ENCODE data around the gene TRAPPC12.
"Not testable (repeated sequence)": the region's sequence is repeated elsewhere in the genome, so short reads cannot be mapped to it uniquely, and the experiment has no call there.

The TRAPPC12 gene

GRCh38 chr2:3379647-3380534 lies at the start of gene TRAPPC12:
Gene TRAPPC12, plus strand, starts transcription at chr2:3379694. Its CDS starts 7,930 bp downstream, at chr2:3387624.
- peak; percentile 72 to 86 for DNase-seq

GRCh38 chr2:3332133-3332532 lies 47.4 kb upstream of the TRAPPC12 start:
- no peak for DNase-seq

- no peak for DNase-seq
Observed at GRCh38 chr2:3334392-3335345, 44.8 kb upstream of the TRAPPC12 start.

GRCh38 chr2:3336844-3337243 lies 42.6 kb upstream of the TRAPPC12 start:
- no peak for DNase-seq

GRCh38 chr2:3338340-3338739 lies 41.2 kb upstream of the TRAPPC12 start:
- DNase-seq: no peak

- DNase-seq: no peak
Observed at GRCh38 chr2:3340144-3340543, 39.4 kb upstream of the TRAPPC12 start.

GRCh38 chr2:3341336-3341735 lies 38.2 kb upstream of the TRAPPC12 start:
- no peak for DNase-seq

GRCh38 chr2:3342324-3342723 lies 37.2 kb upstream of the TRAPPC12 start:
- DNase-seq: no peak

GRCh38 chr2:3343012-3343411 lies 36.5 kb upstream of the TRAPPC12 start:
- DNase-seq: no peak

- DNase-seq: no peak
Observed at GRCh38 chr2:3344897-3345296, 34.6 kb upstream of the TRAPPC12 start.

- no peak for DNase-seq
Observed at GRCh38 chr2:3345621-3346020, 33.9 kb upstream of the TRAPPC12 start.

- peak in 1 of 2 donors; percentile 42 for DNase-seq
Observed at GRCh38 chr2:3348767-3349166, 30.7 kb upstream of the TRAPPC12 start.

GRCh38 chr2:3349211-3349693 lies 30.2 kb upstream of the TRAPPC12 start:
- DNase-seq: peak; percentile 44 to 53

GRCh38 chr2:3354986-3355385 lies 24.5 kb upstream of the TRAPPC12 start:
- DNase-seq: no peak

GRCh38 chr2:3355951-3356569 lies 23.4 kb upstream of the TRAPPC12 start:
- DNase-seq: no peak

GRCh38 chr2:3356799-3357198 lies 22.7 kb upstream of the TRAPPC12 start:
- DNase-seq: no peak

- not testable (repeated sequence) for DNase-seq
Observed at GRCh38 chr2:3357446-3357845, 22.0 kb upstream of the TRAPPC12 start.

- no peak for DNase-seq
Observed at GRCh38 chr2:3357926-3358325, 21.6 kb upstream of the TRAPPC12 start.

- no peak for DNase-seq
Observed at GRCh38 chr2:3361518-3362389, 17.7 kb upstream of the TRAPPC12 start.

GRCh38 chr2:3365219-3365618 lies 14.3 kb upstream of the TRAPPC12 start:
- no peak for DNase-seq

GRCh38 chr2:3368261-3368722 lies 11.2 kb upstream of the TRAPPC12 start:
- no peak for DNase-seq

All from hippocampal formation (tissue), 2 donors.